Glomerular visceral epithelial cell (primary cell): ENCODE data around the gene ZDHHC24.

Experiments used
- DNase-seq: peaks from one replicate; pipeline ENCODE4 v3.0.0-alpha.2; 2016; ENCODE audit errors: extremely low spot score

ZDHHC24 gene

GRCh38 chr11:66494935-66495334 is 50.9 kb downstream of the ZDHHC24 start:
- no peak for DNase-seq

DNA sequence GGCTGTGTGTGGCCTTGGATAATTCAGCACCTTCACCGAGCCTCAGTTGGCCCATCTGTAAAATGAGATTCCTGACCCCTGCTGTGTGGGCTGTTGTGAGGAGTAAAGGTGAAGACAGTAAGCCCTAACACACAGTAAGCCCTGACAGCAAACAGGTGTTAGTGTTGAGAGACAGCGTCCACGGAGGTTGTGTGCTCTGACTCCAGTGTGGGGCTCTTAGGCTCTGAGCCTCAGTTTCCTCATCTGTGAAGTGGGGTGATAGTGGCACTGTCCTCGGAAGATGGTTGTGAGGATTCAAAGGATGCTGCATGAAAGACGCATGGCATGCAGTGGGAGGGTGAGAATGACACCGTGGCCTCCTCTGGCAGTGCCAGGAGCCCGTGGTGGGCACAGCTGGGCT is 51.4 kb downstream of the ZDHHC24 start:
- no peak for DNase-seq

DNA sequence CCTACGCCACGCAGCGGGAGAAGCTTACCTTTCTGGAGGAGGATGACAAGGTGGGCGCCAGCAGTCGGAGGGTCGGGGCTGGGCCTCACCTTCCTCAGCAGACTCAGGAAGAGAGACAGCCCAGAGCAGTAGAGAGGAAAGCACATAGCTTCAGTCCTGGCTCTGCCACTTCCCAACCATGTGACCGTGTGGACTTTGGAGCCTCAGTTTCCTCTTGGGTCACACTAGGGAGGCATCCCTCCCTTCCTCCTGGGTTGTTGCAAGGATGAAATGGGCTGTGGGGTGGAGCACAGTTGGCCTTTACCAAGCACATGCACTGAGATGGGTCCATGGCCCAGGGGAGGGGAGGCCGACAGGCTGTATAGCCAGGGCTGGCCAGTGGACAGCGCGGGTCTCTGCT is 52.7 kb downstream of the ZDHHC24 start:
- DNase-seq, result no peak

- DNase-seq, result no peak
These were observed 53.5 kb downstream of the ZDHHC24 start for GRCh38 chr11:66492161-66492865.

DNA sequence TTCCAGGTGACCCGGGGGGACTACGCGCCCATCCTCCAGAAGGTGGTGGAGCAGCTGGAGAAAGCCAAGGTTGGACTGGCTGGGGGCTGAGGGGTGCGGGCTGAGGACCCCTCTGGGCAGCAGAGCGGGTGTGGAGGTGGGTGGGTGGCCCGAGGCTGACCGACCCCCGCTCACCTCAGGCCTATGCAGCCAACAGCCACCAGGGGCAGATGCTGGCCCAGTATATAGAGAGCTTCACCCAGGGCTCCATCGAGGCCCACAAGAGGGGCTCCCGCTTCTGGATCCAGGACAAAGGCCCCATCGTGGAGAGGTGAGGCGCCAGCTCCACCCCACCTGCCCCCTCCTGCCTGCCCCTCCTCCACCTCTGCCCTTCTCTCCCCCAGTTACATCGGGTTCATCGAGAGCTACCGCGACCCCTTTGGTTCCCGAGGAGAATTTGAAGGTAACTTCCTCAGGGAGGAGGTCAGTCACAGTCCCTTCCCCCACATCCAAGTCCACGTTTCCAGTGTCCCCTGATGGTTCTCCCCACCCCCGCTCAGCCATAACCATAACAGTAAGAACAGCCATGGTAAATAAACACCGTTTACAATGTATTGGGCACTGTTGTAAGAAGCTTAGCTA is 54.4 kb downstream of the ZDHHC24 start:
- no peak for DNase-seq

DNA sequence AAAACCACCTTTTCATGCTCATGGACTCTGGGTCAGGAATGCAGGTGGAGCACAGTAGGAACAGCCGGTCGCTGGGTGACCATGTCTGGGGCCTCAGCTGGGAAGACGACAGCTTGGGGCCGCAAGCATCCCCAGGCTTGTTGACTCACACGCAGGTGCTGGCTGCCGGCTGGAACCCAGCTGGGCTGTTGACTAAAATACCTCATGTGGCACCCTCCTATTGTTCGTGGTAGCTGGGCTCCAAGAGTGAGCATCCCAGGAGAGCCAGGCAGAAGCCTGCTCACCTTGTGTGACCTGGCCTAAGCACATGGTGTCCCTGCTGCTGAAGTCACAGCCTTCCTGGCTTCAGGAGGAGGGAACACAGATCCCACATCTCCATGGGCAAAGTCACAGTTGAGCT is 56.2 kb downstream of the ZDHHC24 start:
- no peak for DNase-seq

- no peak for DNase-seq
These were observed 56.9 kb downstream of the ZDHHC24 start for GRCh38 chr11:66488957-66489356.

GRCh38 chr11:66484806-66485380 is 61.0 kb downstream of the ZDHHC24 start:
- no peak for DNase-seq

DNA sequence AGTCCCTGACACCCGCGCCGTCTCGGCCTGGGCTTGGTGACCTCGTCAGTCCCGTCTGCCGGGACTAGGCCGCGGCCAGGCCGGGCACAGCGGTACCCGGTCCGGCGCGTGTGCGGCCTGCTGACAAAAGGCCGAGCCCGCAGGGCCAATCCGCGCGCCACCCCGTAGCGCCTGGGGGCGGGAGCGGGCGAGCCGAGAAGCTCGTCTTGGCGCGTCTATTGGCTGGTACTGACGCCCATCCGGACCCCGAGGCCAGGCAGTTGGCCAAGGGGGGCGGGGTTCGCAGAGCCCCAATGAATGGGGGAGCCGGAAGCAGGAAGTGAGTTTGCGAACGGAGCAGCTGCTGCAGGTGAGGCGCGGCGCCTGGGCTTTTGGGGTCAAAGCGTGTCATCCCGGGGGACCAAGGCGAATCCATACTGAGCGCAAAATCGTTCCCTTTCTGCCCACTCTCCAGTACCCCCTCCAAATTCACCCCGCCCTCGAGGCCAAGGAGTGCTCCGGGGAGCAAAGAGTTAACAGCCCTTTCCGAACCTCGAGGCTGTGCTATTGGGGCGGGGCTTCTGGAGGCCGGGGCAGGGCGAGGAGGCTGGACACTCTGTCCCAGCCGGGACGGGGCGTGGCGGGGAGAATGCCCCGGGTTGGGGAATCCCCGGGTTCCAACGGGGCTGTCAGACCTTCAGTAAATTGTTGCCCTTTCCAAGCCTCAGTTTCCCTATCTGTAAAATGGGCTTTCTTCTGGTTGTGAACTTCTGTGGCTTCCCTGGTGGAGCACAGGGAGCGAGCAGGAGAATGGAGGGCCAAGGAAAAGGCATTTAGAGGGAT is 65.5 kb downstream of the ZDHHC24 start, which contains the start of gene DPP3:
Gene DPP3, plus strand, starts transcription at position 318 of the 822 bp plus-strand sequence. CDS start 1,767 bp downstream, outside the sequence.
- DNase-seq, result peak; percentile 97

DNA sequence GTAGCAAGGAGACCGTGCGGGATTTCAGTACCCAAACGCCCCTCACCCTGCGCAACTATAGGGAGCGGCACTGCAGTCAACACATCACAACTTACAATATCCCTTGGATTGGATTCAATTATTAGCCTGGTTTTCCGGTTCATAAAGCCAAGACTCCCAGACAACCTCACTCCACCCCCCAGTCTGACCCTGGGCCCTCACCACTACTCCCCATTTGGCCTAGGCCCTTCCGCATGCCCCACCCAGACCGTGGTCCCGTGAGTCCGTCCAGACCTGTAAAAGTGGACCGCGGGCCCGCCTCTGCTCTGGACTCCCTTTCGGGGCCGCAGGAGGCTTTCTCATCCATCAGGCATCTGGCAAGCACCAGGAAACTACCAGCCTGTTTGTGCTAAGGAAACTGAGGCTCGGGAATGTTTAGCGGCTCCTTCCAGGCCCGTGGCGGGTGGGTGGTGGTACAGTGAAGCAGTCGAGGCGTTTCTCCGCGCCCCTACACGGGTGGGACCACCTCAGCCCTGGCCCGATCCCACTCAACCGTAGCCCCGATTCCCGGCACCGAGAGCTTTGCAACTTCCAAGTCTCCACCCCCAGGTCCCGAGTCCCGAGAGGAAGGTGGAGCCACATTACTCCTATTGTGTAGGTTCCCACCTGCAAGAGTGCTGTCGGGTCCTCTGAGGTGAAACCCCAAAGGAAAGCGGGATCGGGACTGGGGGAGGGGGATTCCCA is 66.3 kb downstream of the ZDHHC24 start:
- DNase-seq, result peak; percentile 44

- DNase-seq, result peak; percentile 11
These were observed 67.0 kb downstream of the ZDHHC24 start for GRCh38 chr11:66478729-66479393.

- no peak for DNase-seq
These were observed 68.3 kb downstream of the ZDHHC24 start for GRCh38 chr11:66477263-66478201.

DNA sequence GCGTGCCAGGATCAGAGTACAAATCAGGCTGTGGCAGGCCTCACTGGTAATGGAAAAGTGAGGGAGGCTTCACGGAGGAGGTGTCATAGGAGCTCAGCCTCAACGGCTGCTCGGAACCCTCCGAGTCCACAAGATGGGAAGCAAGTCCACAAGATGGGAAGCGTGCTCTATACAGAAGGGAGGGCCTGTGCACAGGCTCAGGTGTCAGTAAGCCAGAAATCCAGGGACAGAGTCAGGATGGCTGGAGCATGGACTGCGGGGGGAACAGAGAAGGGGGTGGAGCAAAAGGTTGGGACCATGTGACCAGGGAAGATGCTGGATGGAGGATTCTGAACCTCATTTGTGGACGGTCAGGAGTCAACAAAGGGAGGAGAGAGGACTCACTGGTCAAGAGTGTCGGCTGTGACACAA is 69.0 kb downstream of the ZDHHC24 start:
- no peak for DNase-seq

DNA sequence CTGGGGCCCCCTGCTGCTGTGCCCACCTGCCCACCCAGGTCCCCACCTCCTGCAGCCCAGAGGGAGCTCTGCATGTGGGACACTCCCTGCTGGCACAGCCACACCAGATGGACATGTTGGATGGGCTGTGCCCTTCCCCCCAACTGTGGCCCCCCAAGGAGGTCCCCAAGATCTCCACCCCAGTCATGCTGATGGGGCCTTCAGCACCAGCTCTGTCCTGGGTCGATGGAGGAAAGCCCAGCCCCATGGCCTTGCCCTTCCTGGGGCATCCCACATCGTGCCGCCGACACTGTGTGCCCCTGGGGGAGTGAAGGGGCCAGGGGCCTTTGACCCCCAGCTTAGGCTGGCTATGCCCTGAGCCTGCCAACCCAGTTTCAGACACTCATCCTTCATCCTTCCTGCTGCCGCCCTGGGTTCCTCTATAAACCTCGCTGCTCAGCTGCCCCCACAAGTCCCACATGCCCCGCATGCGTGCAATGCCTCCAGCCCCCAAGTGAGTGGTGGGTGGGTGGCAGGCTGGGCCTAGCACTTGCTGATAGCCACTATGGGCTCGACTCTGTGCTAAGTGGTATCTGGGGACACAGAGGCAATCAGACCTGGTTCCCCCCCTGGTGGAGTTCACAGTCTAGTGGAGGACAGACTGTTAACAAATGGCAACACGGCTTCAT is 69.5 kb downstream of the ZDHHC24 start:
- no peak for DNase-seq

DNA sequence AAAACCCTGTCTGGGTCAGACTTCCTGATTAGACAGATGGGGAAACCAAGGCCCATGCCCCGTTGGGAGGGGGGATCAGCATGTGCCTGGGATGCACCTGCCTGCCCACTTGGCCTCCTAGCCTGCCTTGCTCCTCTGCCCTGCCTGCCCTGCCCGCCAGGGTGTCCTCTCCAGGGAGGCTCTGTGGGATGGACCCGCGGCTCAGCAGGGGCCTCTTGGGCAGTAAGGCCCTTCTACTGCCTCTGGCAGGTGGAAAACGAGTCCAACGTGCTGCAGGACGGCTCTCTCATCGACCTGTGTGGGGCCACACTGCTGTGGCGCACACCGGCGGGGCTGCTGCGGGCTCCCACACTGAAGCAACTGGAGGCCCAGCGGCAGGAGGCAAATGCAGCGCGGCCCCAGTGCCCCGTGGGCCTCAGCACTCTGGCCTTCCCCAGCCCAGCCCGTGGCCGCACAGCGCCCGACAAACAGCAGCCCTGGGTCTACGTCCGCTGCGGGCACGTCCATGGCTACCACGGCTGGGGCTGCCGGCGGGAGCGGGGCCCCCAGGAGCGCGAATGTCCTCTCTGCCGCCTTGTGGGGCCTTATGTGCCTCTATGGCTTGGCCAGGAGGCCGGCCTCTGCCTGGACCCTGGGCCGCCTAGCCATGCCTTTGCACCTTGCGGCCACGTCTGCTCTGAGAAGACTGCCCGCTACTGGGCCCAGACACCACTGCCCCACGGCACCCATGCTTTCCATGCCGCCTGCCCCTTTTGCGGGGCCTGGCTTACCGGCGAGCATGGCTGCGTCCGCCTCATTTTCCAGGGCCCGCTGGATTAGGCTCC is 70.3 kb downstream of the ZDHHC24 start:
- DNase-seq, result no peak

DNA sequence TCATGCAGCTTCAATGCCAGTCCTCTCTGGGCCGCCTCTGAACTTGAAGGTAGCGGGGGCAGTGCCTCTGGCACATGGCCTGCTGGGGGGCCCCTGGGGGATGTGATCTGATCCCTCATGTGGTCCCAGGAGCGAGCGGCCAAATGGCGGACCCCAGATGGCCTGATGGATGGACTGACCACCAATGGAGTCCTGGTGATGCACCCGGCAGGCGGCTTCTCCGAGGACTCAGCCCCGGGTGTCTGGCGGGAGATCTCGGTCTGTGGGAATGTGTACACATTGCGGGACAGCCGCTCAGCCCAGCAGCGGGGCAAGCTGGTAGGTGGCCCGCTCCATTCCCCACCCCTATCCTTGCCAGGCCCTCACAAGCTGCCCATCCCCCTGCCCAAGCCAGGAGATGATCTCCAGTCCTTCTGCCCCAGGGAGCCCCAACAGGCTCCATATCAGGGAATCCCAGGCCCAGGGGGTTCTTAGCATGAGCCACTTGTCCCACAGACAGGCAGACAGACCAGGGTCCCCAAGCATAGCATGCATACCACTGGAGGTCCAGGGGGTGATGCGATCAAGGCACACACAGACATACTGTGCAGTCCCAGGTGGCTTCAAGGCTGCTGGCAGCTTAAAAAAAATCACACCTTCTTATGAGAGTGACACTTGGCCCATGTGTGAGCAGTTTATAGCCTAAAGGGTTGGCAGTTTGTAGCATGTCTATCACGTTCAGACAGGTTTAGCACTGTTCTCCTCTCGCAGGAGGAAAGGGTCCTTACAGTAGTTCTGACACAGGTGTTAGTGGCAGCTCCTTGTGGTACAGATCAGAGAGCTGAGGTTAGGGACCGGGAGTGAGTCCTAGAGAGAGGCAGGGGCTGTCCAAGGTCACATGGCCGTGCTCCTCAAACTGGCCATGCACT is 72.0 kb downstream of the ZDHHC24 start:
- DNase-seq, result no peak

- DNase-seq, result no peak
These were observed 72.7 kb downstream of the ZDHHC24 start for GRCh38 chr11:66473167-66473566.
